ENCODE data around the gene MUC6.
"Not testable (repeated sequence)": the region's sequence is repeated elsewhere in the genome, so short reads cannot be mapped to it uniquely, and the experiment has no call there.

MUC6 gene

DNA sequence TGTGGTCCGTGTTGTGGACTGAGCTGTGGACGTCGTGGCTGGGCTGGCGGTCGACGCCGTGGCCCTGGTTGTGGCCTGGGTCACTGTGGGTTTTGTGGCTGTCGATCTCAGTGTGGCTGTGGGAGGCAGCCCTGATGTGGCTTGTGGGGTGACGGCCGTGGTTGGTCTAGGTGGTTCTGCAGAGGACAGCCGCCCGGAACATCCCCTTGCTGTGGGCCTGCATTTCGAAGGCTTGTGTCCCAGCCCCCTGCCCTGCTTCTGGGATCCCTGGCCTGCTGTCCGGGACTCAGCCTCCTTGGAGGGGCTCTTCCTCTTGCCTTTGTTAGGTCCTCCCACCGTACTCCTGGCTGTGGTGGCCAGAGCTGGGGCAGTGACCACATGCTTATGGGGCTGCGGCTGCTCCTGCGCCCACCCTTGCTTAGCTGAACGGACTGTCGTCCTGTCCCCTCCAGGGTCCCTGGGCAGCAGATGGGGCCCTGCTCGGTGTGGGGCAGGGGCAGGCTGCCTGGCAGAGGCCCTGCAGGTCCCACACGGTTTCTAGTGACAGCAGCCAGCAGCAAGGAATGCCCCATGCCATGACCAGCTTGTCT, 17.1 kb downstream of the MUC6 start:
- no peak for DNase-seq

DNA sequence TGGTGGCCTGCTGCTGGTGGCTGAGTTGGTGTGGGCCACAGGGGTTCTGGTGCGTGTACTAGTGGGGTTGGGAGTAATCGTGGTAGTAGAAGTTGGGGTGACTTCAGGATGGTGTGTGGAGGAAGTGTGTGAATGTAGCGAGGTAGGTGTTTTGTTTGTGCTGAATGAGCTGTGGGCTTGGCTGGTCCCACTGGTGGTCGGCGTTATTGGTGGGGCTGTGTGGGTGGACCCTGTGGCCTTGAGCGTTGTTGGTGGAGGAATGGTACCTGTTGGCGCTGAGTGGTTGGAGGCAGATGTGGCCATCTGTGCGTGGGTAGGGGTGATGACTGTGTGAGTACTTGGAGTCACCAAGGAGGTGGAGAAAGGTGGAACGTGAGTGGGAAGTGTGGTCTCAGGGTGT, 18.4 kb downstream of the MUC6 start:
- no peak for DNase-seq

DNA sequence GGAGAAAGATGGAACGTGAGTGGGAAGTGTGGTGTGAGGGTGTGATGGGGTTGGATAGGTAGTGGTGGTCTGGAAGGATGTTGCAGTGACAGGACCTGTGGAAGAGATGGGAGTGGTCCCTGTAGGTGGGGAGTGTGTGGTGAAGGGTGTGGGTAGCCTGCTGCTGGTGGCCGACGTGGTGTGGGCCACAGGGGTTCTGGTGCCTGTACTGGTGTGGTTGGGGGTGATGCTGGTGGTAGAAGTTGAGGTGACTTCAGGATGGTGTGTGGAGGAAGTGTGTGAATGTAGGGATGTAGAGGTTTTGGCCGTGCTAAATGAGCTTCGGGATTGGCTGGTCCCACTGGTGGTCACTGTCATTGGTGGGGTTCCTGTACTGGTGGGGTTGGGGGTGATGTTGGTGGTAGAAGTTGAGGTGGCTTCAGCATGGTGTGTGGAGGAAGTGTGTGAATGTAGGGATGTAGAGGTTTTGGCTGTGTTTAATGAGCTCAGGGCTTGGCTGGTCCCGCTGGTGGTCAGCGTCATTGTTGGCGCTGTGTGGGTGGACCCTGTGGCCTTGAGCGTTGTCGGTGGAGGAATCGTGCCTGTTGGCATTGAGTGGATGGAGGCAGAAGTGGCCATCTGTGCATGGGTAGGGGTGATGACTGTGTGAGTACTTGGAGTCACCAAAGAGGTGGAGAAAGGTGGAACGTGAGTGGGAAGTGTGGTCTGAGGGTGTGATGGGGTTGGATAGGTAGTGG, 19.1 kb downstream of the MUC6 start:
- no peak for DNase-seq

DNA sequence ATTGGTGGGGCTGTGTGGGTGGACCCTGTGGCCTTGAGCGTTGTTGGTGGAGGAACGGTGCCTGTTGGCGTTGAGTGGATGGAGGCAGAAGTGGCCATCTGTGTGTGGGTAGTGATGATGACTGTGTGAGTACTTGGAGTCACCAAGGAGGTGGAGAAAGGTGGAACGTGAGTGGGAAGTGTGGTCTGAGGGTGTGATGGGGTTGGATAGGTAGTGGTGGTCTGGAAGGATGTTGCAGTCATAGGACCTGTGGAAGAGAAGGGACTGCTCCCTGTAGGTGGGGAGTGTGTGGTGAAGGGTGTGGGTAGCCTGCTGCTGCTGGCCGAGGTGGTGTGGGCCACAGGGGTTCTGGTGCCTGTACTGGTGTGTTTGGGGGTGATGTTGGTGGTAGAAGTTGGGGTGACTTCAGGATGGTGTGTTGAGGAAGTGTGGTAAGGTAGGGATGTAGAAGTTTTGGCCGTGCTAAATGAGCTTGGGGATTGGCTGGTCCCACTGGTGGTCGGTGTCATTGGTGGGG, 19.9 kb downstream of the MUC6 start:
- DNase-seq, result not testable (repeated sequence)

DNA sequence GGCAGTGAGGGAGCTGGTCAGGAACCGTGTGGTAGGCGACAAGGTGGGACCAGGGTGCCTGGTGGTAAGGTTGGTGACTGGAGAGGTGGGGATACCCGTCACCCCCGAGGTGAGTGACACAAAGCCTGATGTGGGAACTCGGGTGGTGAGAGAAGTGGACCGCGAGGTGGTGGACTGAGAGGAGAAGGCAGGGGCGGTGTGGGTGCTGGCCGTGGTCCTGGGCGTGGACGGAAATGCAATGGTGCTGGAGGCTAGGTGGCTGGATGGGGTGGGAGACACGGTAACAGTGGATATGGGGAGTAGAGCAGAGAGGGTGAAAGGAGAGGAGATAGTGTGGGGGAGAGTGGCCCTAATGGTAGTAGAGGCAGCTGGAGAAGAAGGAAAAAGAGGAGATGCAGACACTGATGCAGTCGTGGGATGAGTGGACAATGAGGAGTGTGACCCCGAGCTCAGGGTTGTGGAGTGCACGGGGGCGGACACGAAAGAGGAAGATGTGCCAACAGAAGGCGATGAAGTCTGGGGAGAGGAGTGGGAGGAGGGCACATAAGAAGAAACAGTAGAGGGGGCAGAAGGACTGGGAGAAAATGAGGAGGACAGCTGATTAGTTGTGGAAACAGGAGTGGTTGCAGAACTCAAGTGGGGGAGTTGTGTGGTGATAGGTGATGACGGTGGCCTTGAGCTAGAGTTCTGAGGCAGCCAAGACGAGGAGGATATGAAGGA, 20.5 kb downstream of the MUC6 start:
- no peak for DNase-seq

DNA sequence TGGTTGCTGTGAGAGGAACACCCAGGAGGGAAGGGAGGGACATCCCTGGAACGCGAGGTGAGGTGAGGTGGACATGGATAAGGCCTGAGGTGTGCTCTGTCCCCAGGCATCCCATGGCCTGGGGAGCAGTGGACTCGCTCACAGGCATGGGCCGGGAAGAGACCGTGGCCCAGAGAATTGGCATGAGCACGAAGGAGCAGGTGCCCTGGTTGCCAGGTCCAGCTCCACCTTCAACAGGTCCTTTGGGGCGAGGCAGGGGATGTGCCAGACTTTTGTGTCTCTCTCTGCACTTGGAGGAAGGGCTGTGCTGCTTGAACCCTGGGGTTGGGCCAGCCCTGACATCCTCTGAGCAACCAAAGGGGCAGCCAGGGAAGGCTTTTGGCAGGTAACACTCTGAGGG, 21.5 kb downstream of the MUC6 start:
- no peak for DNase-seq

DNA sequence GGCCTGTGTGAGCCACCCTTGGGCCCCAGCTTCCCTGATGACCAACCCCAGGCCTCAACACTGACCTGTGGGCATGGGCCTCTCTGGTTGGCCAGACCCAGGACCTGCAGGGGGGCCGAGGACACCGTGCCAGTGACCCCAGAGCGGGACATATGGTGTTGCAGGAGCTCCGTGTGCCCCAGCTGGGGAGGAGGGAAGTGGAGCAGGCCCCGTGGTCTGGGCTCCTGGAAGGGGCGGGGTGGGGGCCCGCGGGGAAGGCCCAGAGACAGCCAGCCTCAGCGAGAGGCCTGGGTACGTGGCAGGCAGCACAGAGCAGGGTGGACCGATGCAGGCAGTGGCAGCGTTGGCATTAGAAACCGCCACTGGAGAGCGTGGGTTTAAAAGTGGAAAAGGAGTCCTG, 22.2 kb downstream of the MUC6 start:
- DNase-seq, result no peak

DNA sequence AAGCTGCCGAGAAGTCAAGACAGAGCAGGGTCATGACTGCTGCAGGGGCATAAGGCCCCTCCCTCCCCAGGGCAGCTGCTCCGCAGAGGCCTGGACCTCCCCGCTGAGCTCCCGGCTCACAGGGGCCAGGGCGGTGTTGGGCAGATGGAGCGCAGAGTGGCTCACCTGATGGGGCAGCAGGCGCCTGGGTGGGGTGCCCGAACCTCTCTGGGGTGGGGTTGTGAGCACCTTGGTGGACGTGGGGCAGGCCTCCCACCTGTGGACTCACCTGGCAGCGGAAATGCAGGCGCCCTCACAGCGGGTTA, 22.9 kb downstream of the MUC6 start:
- DNase-seq, result no peak

DNA sequence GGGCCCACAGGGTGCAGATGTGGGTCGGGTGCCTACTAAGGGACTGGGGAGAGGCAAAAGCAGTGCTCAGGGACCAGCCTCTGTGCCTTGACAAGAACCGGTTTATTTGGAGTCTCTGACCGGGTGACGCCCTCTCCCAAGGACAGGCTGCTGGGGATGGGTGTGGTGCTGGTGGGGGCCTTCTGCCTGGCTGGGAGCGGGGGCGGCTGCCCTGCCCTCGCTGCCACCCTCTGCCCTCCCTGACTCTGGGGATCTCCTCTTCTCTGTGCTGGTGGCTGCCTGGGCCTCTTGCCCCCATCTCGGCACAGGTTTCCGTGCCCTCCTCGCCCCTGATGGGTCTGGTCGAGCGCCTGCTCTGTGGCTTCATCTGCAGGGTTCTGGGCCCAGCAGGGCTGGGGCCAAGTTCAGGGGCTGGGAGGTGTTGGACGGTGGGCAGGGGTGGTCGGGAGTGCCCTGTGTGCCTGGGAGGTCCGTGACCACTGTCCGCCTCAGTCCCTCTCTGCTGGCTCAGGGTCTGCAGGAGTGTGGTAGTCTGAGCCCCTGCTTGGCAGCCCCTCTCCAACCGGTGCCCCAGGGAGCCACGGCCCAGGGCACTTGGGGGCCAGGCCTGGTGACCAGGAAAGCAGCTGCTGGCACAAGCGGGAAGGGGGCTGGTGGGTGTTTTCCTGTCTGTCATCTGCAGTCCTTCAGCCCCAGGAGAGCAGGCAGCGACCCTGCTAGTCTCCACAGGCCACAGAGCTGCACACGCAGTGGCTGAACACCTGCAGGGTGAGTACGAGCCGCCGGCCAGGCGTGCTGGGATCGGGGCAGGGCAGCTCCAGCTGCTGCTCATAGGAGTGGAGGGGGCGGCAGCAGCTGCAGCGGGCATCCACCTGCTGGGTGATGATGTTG, 23.5 kb downstream of the MUC6 start:
- DNase-seq, result peak; percentile 62

DNA sequence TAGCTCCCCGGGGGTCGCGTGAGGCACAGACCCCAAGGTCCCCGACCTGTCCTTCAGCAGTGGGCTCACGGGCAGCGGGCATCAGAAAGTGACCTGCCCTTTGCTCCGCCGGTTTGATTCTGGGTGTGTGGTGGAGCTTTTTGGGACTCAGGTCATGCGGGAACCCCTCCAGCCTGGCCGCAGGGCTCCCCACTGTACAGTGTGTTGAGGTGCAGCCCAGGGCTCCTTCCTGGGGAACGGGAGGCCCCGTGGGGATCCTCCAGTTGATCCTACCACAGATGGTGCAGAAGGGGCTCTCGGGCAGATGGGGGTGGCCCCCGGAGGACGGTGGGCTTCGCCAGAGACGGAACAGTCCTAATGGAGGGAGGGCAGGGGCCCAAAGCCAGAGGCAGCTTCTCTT, 24.2 kb downstream of the MUC6 start:
- DNase-seq, result no peak

DNA sequence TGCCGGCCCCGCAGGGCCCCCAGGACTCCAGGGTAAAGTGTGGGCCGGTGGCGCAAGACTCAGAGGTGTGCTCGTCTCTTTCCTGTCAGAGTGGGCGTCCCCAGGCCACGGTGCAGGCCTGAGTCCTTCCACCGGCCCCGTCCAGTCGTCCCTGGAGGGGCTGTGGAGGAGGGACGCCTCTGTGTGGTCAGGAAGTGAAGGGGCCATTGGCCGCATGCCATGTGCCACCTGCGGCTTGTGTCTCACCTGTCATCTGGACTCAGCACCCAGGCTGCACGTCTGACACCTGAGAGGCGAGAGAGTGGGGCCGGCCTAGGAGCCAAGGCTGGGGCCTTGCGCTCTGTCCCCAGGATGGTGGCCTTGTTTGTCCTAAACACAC, 25.2 kb downstream of the MUC6 start:
- DNase-seq, result no peak

DNA sequence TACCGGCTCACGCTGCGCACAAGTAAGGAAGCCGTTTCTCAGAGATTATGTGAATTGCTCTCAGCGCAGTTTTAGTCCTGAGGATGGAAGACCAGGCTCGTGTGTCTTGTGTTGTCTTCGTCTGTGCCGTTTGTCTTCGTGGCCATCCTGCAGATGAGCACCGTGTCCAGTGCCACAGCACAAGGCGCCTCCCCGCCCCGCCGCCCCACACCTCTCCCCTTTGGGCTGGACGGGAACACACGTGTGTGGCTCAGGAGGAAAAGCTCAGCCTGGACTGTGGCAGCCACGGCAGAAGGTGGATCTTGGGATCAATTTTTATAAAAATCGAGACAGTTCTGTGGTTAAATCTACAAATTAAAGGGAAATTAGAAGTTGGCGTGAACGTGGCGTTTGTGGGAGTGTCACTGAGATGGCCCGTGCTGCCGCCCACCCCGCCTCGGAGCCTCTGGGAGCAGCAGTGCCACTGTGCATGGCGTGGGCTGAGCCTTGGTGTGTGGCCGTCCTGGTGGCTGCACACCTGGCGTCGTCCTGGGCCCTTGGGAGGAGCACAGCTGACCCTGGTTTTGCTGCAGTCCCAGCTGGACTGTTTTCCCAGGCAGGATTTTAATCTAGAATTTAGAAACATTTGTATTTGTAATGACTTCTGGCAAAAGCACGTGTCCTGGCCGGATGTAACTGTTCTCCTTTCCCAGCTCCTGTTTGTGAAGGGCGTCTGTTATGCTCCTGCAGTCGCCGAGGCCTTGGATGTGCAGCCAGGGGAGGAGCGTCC, 25.8 kb downstream of the MUC6 start:
- DNase-seq, result no peak

DNA sequence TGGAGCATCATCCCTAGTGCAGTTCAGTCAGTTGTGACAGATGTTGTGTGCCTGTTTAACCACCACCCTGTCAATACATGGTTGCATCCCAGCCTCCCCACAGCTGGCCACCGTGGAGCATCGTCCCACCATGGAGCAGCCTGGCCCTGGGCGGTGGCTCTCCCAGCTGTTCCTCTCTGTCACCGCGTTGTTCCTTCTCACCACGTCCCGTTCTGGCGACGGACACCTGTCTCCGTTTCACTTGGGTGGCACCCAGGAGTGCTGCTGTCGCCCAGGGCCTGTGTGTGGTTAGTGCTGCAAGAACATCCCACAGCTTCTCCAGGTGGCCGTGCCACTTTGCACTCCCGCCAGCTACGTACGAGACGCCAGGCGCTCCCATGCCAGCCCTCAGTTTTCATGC, 26.5 kb downstream of the MUC6 start:
- no peak for DNase-seq

DNA sequence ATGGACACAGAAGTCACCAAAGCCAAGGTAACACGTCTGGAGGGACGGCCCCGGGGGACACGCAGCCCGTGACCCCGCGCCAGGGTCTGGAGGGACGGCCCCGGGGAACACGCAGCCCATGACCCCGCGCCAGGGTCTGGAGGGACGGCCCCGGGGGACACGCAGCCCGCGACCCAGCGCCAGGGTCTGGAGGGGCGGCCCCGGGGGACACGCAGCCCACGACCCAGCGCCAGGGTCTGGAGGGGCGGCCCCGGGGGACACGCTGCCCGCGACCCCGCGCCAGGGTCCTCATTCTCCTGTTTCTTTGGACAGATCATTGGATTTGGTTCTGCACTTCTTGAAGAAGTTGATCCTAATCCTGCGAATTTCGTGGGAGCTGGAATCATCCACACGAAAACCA, 27.1 kb downstream of the MUC6 start:
- DNase-seq, result no peak

DNA sequence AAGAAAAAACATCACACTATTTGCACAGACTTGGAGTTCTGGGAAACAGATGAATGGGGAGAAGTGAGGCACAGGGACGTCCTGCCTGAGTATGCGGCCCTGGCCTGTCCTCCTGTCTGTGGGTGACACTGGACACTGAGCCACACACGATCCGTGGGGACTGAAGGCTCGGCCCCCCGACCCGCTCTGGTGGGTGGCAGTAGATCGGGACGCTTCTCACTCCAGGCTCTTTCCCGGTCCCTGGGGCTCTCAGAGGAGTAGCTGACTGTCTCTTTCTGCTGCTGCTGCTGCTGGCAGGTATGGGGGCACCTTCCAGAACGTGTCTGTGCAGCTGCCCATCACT, 27.7 kb downstream of the MUC6 start:
- no peak for DNase-seq

DNA sequence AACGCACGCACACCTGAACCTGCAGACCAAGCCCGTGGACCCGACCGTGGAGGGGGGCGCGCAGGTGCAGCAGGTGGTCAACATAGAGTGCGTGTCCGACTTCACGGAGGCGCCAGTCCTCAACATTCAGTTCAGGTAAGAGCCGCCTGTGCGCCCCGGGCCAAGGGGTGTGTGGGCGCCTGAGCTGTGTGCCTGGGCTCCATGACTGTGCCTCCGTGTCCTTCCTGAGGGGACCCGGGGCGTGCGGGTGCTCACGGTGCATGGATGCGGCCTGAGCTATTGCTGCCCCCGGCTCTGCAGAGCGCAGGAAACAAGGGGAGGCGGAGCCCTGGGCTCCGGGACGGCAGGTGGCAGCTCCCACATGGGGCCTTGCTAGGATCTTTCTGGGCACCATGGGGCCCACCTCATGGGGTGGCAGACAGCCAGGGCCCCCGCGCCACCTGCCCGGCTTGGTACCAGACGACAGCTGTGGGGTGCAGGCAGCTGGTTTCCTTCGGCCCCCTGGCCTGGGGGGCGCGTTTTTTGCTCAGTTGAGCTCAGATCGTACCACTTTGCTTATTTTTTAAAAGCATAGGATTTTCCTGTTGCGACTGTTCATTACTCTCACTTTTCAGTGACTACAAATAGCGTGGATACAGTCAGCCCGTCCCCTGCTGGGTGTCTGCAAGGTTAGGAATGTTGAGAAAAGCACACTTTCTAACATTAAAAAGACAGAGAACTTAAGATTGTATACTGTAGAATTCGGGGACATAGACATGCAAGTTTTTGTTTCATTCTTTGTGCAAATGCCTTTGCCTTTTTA, 28.3 kb downstream of the MUC6 start:
- no peak for DNase-seq

DNA sequence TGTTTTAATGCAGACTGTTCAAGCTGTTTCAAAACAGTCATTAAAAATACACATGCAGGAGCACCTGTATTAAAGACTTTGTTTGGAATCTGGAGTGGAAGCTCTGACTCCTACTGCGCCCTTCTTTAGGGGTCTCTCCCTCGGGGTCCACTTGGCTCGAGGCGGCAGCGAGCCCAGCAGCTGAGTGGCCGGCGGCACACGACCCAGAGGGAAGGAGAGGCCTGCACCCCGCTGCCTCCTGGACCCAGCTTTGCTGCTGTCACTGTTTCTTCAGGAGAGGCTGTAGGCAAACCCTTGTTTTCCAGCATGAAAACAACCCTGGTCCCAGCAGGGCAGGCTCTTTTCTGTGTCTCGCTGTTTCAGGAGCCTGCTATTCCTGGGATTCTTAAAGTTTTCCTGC, 29.2 kb downstream of the MUC6 start:
- DNase-seq, result no peak

DNA sequence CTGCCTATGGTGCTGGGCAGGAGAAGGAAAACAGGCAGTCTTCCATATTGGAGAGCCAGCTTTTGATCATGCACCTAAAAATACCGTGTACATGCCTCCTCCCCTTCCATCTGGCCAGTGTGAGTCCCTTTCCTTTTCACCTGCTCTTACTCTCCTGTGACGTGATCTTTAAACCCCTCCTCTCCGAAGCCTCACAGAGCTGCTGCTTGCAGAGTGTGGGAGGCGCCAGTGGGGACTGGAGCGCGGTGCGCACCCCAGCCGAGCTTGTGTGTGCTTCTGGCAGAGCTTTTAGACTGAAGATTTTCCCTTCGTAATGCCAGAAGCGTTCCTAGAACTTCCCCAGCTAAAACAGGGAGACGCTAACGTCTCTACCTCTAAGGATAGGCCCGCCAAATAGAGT, 29.8 kb downstream of the MUC6 start:
- DNase-seq, result no peak

DNA sequence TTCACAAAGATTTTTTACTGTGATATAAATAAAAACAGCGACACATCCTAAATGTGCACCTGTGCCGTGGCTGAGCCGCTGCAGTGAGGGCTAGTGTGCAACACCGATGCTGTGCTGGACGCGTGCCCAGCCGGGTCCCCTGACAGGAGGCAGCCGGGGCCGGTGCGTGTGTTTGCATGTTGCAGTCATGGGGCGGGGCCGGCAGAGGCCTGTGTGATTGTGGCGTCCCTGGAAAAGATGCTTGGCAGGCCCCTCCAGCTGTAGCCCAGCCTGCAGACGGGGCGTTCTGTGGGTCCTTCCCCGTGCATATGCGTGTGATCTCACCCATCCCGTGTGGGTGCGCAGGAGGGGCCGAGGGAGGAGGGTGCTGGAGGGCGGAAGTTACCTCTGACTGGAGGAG, 30.6 kb downstream of the MUC6 start:
- DNase-seq, result no peak

DNA sequence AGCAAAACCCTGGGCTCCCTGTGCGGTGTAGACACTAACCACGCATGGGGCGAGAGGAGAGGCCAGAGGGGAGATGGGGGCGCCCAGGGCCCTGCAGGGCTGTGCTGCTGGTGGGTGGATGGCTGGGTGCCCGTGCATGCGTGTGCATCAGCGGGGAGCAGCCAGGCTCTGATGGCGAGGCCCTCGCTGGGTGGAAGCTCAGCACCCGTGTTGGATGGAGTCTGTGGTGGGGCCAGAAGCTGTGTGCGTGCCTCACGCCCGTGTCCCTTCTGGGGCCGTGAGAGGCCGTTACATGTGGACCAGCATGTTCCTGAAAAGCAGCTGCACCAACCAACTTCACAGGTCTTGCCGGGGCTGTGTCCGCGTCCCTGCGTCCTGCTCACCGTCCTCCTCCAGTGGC, 33.4 kb downstream of the MUC6 start:
- no peak for DNase-seq

DNA sequence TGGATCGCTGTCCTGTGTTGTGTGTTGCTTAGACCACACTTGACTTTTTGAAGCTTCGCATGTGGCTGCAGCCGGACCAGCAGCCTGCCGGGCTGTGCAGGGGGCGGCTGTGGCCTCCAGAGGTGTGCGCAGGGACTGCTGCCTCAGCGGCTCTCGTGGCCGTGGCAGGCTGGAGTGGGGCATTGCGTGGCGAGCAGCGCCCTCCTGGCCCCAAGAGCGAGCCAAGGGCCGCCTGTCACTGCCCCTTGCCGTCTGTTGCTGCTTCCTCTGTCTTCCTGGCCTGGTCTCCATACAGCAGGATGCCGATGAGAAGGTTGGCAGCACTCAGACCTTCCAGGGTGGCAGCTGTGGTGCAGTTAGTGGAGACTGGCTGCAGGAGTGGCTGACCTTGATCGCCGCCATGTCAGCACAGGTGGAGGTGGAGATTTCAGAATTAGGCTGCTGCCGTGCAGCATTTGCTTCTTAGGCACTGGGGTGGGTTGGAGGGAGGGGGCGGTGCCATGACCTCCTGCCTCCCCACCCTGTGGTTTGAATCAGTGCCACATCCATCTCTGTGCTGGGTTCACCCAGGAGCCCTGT, 34.0 kb downstream of the MUC6 start:
- DNase-seq, result no peak

Measured in retina (tissue), 1 donor.